HepG2 (cell line): ENCODE data around the gene SHLD1. TPM values are rescaled to one million over a fixed set of nuclear protein-coding genes. Genes with fewer than 3 reads are reported as not detected.

Experiments
- ATAC-seq: fragments of 200-7000 bp; cut with Tn5 transposase; 3 replicates; pipeline ENCODE4 v1.9.1; 2020; ENCODE audit warnings: mild to moderate bottlenecking, moderate library complexity
- BruUV-seq: library from RNA; stranded (reverse); fragments of 400-500 nt; replicated peaks from 2 replicates; lab custom pipeline; 2021; lab: Mats Ljungman, UMichigan
- CTCF ChIA-PET: fragments of 300-600 bp; formaldehyde crosslinking; extraction: SDS; loops from one replicate; lab custom pipeline; 2021; ENCODE audit warnings: low total read pairs, inconsistent platforms, low intra/inter-chr PET ratio; lab: Yijun Ruan, JAX
- POLR2A ChIA-PET: fragments of 350-600 bp; sonication (Branson Sonifier 250); formaldehyde crosslinking; loops from one replicate; lab custom pipeline; 2020; ENCODE audit warnings: antibody characterized with exemption, inconsistent platforms; lab: Yijun Ruan, JAX
- DNase-seq: peaks from one replicate; pipeline ENCODE4 v3.0.0-alpha.2; 2015; ENCODE audit warnings: low spot score
- FAIRE-seq: peaks from 3 replicates; lab custom pipeline; 2011; peaks lifted over from hg19 to GRCh38; lab: Jason Lieb, UNC
- H2AFZ ChIP-seq: one replicate; pipeline ENCODE4 v1.6.1; 2011; ENCODE audit warnings: low read length, inconsistent platforms
- H3K27ac ChIP-seq: fragments of 300-600 bp; 3 replicates; pipeline ENCODE4 v1.8.0; 2011; ENCODE audit warnings: mixed run types, mild to moderate bottlenecking, mixed read lengths, low read length, inconsistent platforms; ENCODE audit not compliant: insufficient read depth; ENCODE audit errors: extremely low read length
- H3K27me3 ChIP-seq, 2 experiments: fragments of 200-600 bp in 1 of 2; 2 replicates in 1 of 2; 3 replicates in 1 of 2; pipeline versions ENCODE4 v1.6.0 to v1.8.0; 2011; ENCODE audit warnings: low read length in 2 of 2, mild to moderate bottlenecking in 2 of 2, moderate library complexity in 2 of 2, inconsistent platforms in 1 of 2; ENCODE audit not compliant: insufficient read depth in 2 of 2, control insufficient read depth in 1 of 2
- H3K36me3 ChIP-seq, 2 experiments: fragments of 200-600 bp in 1 of 2; replicated peaks in 1 of 2; 2 replicates in 1 of 2; 3 replicates in 1 of 2; pipeline versions ENCODE4 v1.5.1 to v1.8.0; 2011; ENCODE audit warnings: low read length in 2 of 2, inconsistent platforms in 1 of 2; ENCODE audit not compliant: insufficient read depth in 2 of 2, control insufficient read depth in 1 of 2
- H3K4me1 ChIP-seq: 2 replicates; pipeline ENCODE4 v1.5.1; 2012; ENCODE audit warnings: low read length, inconsistent platforms; ENCODE audit not compliant: insufficient read depth
- H3K4me2 ChIP-seq: 2 replicates; pipeline ENCODE4 v1.6.0; 2011; ENCODE audit warnings: low read depth, low read length, inconsistent platforms
- H3K4me3 ChIP-seq, 3 experiments: fragments of 200-600 bp in 1 of 3; sonication (generic), shearing (Covaris generic) in 1 of 3; replicated peaks in 1 of 3; 2 replicates each; pipeline ENCODE4 v1.5.1; 2011 to 2016; ENCODE audit warnings: low read length in 3 of 3, inconsistent platforms in 2 of 3, low read depth in 2 of 3, mild to moderate bottlenecking in 2 of 3, control low read depth in 1 of 3, mixed read lengths in 1 of 3; ENCODE audit not compliant: insufficient read depth in 1 of 3
- H3K79me2 ChIP-seq: one replicate; pipeline ENCODE4 v1.6.1; 2011; ENCODE audit warnings: low read length, inconsistent platforms; ENCODE audit not compliant: insufficient read depth
- H3K9ac ChIP-seq: 2 replicates; pipeline ENCODE4 v1.6.0; 2011; ENCODE audit warnings: mild to moderate bottlenecking, low read depth, low read length, inconsistent platforms; ENCODE audit not compliant: insufficient read depth
- H3K9me3 ChIP-seq: 2 replicates; pipeline ENCODE4 v1.5.1; 2012; ENCODE audit warnings: mild to moderate bottlenecking, low read length
- H4K20me1 ChIP-seq: 2 replicates; pipeline ENCODE4 v1.6.0; 2011; ENCODE audit warnings: inconsistent platforms, mild to moderate bottlenecking, low read length, moderate library complexity; ENCODE audit not compliant: insufficient read depth
- AGO2 ChIP-seq: fragments of 200-400 bp; formaldehyde crosslinking; optimal IDR thresholded peaks from 2 replicates; pipeline ENCODE3; 2017; ENCODE audit warnings: mild to moderate bottlenecking, low read depth, low read length, moderate library complexity
- FOXO1 ChIP-seq: sonication (generic); formaldehyde crosslinking; IDR thresholded peaks from 2 replicates; pipeline ENCODE4 v1.4.0; 2020; ENCODE audit warnings: missing genetic modification reagents
- GFI1 ChIP-seq: sonication (generic); formaldehyde crosslinking; IDR thresholded peaks from 2 replicates; pipeline ENCODE4 v1.5.0; 2020; ENCODE audit warnings: missing genetic modification reagents, mild to moderate bottlenecking, borderline replicate concordance
- HNRNPK ChIP-seq: fragments of 200-400 bp; formaldehyde crosslinking; IDR thresholded peaks from 2 replicates; pipeline ENCODE4 v1.6.1; 2018; ENCODE audit warnings: low read length, low read depth, moderate library complexity, mild to moderate bottlenecking; ENCODE audit not compliant: poor library complexity, severe bottlenecking
- HNRNPUL1 ChIP-seq: fragments of 200-400 bp; formaldehyde crosslinking; IDR thresholded peaks from 2 replicates; pipeline ENCODE4 v1.6.1; 2017; ENCODE audit warnings: low read depth, mild to moderate bottlenecking, low read length, moderate library complexity
- MXI1 ChIP-seq: IDR thresholded peaks from 3 replicates; pipeline ENCODE4 v1.6.1; 2012; ENCODE audit warnings: low read depth, low read length, inconsistent platforms, borderline replicate concordance
- RBFOX2 ChIP-seq: fragments of 200-400 bp; formaldehyde crosslinking; IDR thresholded peaks from 2 replicates; pipeline ENCODE4 v1.6.1; 2017; ENCODE audit warnings: low read depth, mild to moderate bottlenecking, low read length
- SMAD9 ChIP-seq: sonication (generic); formaldehyde crosslinking; IDR thresholded peaks from 2 replicates; pipeline ENCODE4 v1.5.1; 2020; ENCODE audit warnings: mild to moderate bottlenecking, missing genetic modification reagents
- SRY ChIP-seq: sonication (generic); formaldehyde crosslinking; IDR thresholded peaks from 2 replicates; pipeline ENCODE4 v1.8.0; 2022; ENCODE audit warnings: mild to moderate bottlenecking, missing genetic modification reagents
- TRAFD1 ChIP-seq: sonication (generic); formaldehyde crosslinking; IDR thresholded peaks from 2 replicates; pipeline ENCODE4 v1.5.1; 2020; ENCODE audit warnings: missing genetic modification reagents, mild to moderate bottlenecking, borderline replicate concordance
- XRCC5 ChIP-seq: fragments of 200-400 bp; formaldehyde crosslinking; optimal IDR thresholded peaks from 2 replicates; pipeline ENCODE3; 2017; ENCODE audit warnings: mild to moderate bottlenecking, low read length
- ZBTB2 ChIP-seq: sonication (generic); formaldehyde crosslinking; IDR thresholded peaks from 2 replicates; pipeline ENCODE4 v1.8.0; 2022; ENCODE audit warnings: low read depth, missing genetic modification reagents
- ZBTB25 ChIP-seq: IDR thresholded peaks from 2 replicates; pipeline ENCODE4 v1.6.1; 2018; ENCODE audit warnings: missing genetic modification reagents
- ZC3H4 ChIP-seq: sonication (generic); formaldehyde crosslinking; IDR thresholded peaks from 2 replicates; pipeline ENCODE4 v1.4.0; 2020; ENCODE audit warnings: missing genetic modification reagents, borderline replicate concordance
- ZFP37 ChIP-seq: sonication (generic); formaldehyde crosslinking; IDR thresholded peaks from 2 replicates; pipeline ENCODE4 v1.4.0; 2020; ENCODE audit warnings: missing genetic modification reagents, borderline replicate concordance
- ZMYM4 ChIP-seq: sonication (generic); formaldehyde crosslinking; IDR thresholded peaks from 2 replicates; pipeline ENCODE4 v1.8.1; 2023; ENCODE audit warnings: mild to moderate bottlenecking, missing genetic modification reagents
- ZNF557 ChIP-seq: sonication (generic); formaldehyde crosslinking; IDR thresholded peaks from 2 replicates; pipeline ENCODE4 v1.4.0; 2020; ENCODE audit warnings: missing genetic modification reagents
- ZNF746 ChIP-seq: sonication (generic); formaldehyde crosslinking; IDR thresholded peaks from 2 replicates; pipeline ENCODE4 v1.8.0; 2022; ENCODE audit warnings: mild to moderate bottlenecking, missing genetic modification reagents
- ZNF850 ChIP-seq: sonication (generic); formaldehyde crosslinking; conservative IDR thresholded peaks from 2 replicates; pipeline ENCODE4 v1.9.0; 2021; ENCODE audit warnings: mild to moderate bottlenecking, missing genetic modification reagents
- WGBS: methylation state at CpG from one replicate; pipeline ENCODE4 v1.1.6; 2017; ENCODE audit warnings: low lambda C conversion rate; 5-methylcytosine and 5-hydroxymethylcytosine counted together
- in situ Hi-C: cut with HindIII; loops from 2 replicates; pipeline ENCODE4 v1.10.0; 2017; ENCODE audit warnings: low pct_unique_long_range_greater_than_20kb; ENCODE audit not compliant: extremely low pct_ligation_motif_present
- intact Hi-C: fragments of 100-400 bp; cut with micrococcal nuclease; formaldehyde crosslinking; loops from one replicate; pipeline ENCODE4 v1.10.0; 2022; ENCODE audit not compliant: unreplicated experiment
- polyA plus RNA-seq, 8 experiments: library from polyadenylated mRNA; depleted of rRNA in 3 of 8; stranded (reverse) in 7 of 8; unstranded in 1 of 8; fragments of >200 nt; fragmentation: Illumina TruSeq in 4 of 8; extraction: Trizol in 4 of 8; gene quantifications; 2 replicates each; pipeline versions ENCODE4 v1.2.1 to v1.2.3, GENCODE V29; 2011 to 2016; ENCODE audit warnings: low read depth in 4 of 8, missing spikeins in 1 of 8, mixed read lengths in 1 of 8; ENCODE audit not compliant: insufficient read depth in 1 of 8
- total RNA-seq, 5 experiments: library from RNA; depleted of rRNA; stranded (reverse); fragments of >200 nt; fragmentation: Illumina TruSeq; extraction: Trizol; gene quantifications; 2 replicates each; pipeline ENCODE4 v1.2.3, GENCODE V29; 2016; ENCODE audit warnings: low read depth in 1 of 5

SHLD1 gene
- total and polyA plus RNA-seq, 2 of the 13 experiments (the other 11 are each of a cell fraction or from before 2014, with no cell fraction given): 8.9 to 10.0 TPM

- TF ChIP-seq TRAFD1 (CRISPR knock-in tag) (no peak), ZBTB2 (CRISPR knock-in tag) (no peak), ZBTB25 (no peak), SRY (CRISPR knock-in tag) (no peak), XRCC5 (no peak)
Observed at GRCh38 chr20:5776077-5776476, 25.9 kb downstream of the SHLD1 start (continued).

GRCh38 chr20:5779071-5779900 is 29.1 kb downstream of the SHLD1 start:
- intact Hi-C loops: loop anchor here (10.0 kb wide), 1 partner anchor 64 kb away; no protein-coding TSS in a partner anchor
- Histone ChIP-seq H3K36me3 (peaks cover 4 to 5% of the 10 kb centered on the region in 2 experiments; a peak in 2 of 5 replicates), H3K9me3 (no peaks in the 10 kb centered on the region), H3K79me2 (no peaks in the 10 kb centered on the region), H2AFZ (no peak overlapping the region), H3K27me3 (no peaks in the 10 kb centered on the region), H3K4me2 (peak overlapping the region; percentile 41), H3K4me3 (no peak overlapping the region), H3K4me1 (peaks cover 52% of the 10 kb centered on the region), H4K20me1 (no peaks in the 10 kb centered on the region), H3K27ac (peak overlapping the region; percentile 36), H3K9ac (no peak overlapping the region)
- WGBS: 66% methylated on average over 3 of the region's 3 CpGs
- FAIRE-seq (peak; percentile 65), ATAC-seq (peak; percentile 83), DNase-seq (peak; percentile 91)
- no TSS peak for BruUV-seq
- POLR2A ChIA-PET: interaction anchor here (0.7 to 1.6 kb wide), 8 partner anchors 9 to 352 kb away, joined by 3 to 22 read pairs (median 3); partner anchors contain the start of genes FERMT1 and SHLD1
- CTCF ChIA-PET: no interaction called here
- in situ Hi-C loops: no loop called here
- TF ChIP-seq ZNF850: no peak
- no peak for TF ChIP-seq ZNF557 (CRISPR knock-in tag)
- TF ChIP-seq MXI1: peak; percentile 20; the same call in 1 of the 3 replicates
- TF ChIP-seq ZNF746 (CRISPR knock-in tag): no peak
- TF ChIP-seq ZMYM4 (CRISPR knock-in tag): peak; percentile 92
- no peak for TF ChIP-seq AGO2
- no peak for TF ChIP-seq ZC3H4 (CRISPR knock-in tag)
- TF ChIP-seq ZFP37: no peak
- TF ChIP-seq SMAD9 (CRISPR knock-in tag): no peak
- TF ChIP-seq FOXO1 (CRISPR knock-in tag): peak; percentile 95
- TF ChIP-seq HNRNPUL1: no peak
- peak; percentile 84 for TF ChIP-seq GFI1 (CRISPR knock-in tag)
- no peak for TF ChIP-seq RBFOX2
- no peak for TF ChIP-seq HNRNPK
